Measurements from ENCODE around the gene KCNQ4.

- TF ChIP-seq, protein P1, sequence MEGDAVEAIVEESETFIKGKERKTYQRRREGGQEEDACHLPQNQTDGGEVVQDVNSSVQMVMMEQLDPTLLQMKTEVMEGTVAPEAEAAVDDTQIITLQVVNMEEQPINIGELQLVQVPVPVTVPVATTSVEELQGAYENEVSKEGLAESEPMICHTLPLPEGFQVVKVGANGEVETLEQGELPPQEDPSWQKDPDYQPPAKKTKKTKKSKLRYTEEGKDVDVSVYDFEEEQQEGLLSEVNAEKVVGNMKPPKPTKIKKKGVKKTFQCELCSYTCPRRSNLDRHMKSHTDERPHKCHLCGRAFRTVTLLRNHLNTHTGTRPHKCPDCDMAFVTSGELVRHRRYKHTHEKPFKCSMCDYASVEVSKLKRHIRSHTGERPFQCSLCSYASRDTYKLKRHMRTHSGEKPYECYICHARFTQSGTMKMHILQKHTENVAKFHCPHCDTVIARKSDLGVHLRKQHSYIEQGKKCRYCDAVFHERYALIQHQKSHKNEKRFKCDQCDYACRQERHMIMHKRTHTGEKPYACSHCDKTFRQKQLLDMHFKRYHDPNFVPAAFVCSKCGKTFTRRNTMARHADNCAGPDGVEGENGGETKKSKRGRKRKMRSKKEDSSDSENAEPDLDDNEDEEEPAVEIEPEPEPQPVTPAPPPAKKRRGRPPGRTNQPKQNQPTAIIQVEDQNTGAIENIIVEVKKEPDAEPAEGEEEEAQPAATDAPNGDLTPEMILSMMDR (conservative IDR thresholded peaks at IDR 0.05 in 1 of 2, IDR thresholded peaks at IDR 0.05 in 1 of 2; ENCODE audit: extremely low read depth in 1 of 2, insufficient read depth in 1 of 2, low read depth in 1 of 2, low read length in 2 of 2): no peak
- no peak for TF ChIP-seq EZH2 (IDR thresholded peaks at IDR 0.05; ENCODE audit: borderline replicate concordance, low read length)
These were observed 62.3 kb downstream of the KCNQ4 start for GRCh38 chr1:40845895-40846294.

All from mammary epithelial cell (primary cell).